ENCODE results near the gene TMEM128.
"Not testable (repeated sequence)": the region's sequence is repeated elsewhere in the genome, so short reads cannot be mapped to it uniquely, and the experiment has no call there.

The TMEM128 gene, protein sequence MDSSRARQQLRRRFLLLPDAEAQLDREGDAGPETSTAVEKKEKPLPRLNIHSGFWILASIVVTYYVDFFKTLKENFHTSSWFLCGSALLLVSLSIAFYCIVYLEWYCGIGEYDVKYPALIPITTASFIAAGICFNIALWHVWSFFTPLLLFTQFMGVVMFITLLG

GRCh38 chr4:4248029-4248884 lies at the start of gene TMEM128:
TSS of gene TMEM128 (minus strand) at chr4:4248223. CDS start at chr4:4248202, 21 bp downstream.
- DNase-seq = peak; percentile 90

- DNase-seq = no peak
These were observed 48.3 kb upstream of the TMEM128 start for GRCh38 chr4:4296283-4296846.

- no peak for DNase-seq
These were observed 45.3 kb upstream of the TMEM128 start for GRCh38 chr4:4293279-4293678.

- DNase-seq = peak; percentile 93
These were observed 42.2 kb upstream of the TMEM128 start, which contains the start of the genes LYAR and ZBTB49 for GRCh38 chr4:4289941-4290850. TSS of gene LYAR (minus strand) at chr4:4290154. CDS start at chr4:4283742, 6,412 bp downstream. TSS of gene ZBTB49 (plus strand) at chr4:4290251. CDS start at chr4:4299946, 9,695 bp downstream.

DNA sequence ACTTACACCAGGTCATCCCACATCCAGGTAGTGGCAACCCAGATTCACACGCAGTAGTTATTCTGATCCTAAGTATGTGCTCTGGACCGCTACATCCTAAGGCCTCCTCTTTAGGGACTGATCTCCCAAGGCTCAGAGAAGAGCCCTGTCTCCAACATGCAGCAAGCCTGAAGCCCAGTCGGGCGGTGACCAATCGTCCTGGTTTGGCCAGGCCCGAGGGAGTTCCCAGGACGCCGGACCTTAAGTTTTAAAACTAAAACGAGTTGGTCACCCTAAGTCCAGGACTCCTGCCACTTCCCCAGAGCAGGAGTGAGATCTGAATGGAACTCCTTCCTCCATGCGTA lies 41.5 kb upstream of the TMEM128 start:
- DNase-seq = no peak

DNA sequence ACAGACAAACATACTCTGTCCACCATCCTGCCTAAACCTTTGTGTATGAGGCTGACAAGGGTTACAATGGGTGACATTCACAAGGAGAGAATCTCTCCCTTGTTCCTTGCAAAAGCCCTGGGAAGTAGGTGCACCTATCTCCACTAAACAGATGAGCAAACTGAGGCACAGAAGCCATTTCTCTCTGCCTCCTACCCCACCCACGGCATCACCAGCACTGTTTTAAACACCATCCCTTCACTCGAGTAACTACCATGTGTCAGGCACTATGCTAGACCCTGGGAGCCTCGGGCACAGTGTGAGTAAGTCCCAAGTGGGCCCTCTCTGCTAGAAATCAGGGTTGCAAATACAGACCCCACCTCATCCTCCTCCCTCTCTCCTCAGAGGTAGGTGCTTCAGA lies 41.0 kb upstream of the TMEM128 start:
- DNase-seq = no peak

GRCh38 chr4:4288098-4288497 lies 40.1 kb upstream of the TMEM128 start:
- DNase-seq = no peak

GRCh38 chr4:4284827-4285618 lies 37.0 kb upstream of the TMEM128 start:
- DNase-seq = no peak

- no peak for DNase-seq
These were observed 33.8 kb upstream of the TMEM128 start for GRCh38 chr4:4281787-4282186.

DNA sequence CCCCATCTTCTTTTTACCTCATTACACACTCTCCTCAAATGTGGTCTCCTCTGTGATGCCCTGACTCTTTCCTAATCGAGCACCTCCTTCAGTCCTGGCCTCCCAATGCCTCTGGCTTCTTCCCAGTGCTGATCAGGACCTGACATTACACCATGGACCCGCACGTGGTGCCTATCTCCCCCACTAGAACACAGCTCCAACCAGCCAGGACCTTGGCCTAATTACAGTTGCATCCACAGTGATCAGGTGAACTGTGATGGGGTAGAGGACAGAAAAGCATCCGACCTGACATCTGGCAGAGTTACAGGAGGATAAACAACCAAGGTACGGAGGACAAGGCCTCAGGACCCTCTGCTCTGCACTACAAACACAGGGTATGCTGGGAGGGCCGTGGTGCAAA lies 29.5 kb upstream of the TMEM128 start:
- no peak for DNase-seq

DNA sequence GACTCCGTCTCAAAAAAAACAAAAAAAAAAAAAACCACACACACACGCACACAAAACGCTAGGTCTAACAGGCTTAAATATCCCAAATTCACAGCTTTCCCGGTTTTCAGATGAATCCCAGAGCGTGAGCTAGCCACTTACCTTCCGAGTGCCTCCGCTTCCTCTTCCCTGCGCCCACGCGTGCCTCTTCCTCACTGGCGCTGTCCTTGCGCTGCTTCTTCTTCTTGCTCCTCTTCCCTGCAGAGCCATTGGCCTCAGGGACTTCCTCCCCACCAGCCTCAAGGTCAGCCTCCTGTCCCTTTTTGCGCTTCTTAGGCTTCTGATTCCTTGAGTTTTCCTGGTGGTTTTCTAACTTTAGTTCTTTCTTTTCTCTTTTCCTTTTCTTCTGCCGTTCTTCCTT lies 26.2 kb upstream of the TMEM128 start:
- no peak for DNase-seq

GRCh38 chr4:4271912-4272311 lies 23.9 kb upstream of the TMEM128 start:
- DNase-seq = no peak

DNA sequence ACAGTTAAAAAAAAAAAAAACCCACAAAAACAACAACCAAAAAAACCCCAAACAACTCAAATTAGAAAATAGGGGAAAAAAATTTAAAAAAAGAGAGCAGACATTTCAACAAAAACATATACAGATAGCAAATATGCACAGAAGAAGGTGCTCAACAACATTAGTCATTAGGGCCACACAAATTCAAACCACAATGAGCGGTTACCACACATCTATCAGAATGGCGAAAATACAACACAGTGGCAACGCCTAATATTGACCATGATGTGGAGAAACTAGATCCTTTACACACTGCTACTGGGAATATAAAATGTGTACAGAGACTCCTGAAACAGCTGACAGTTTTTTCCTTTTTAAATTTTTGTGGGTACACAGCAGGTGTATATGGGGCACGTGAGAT lies 22.5 kb upstream of the TMEM128 start:
- no peak for DNase-seq

DNA sequence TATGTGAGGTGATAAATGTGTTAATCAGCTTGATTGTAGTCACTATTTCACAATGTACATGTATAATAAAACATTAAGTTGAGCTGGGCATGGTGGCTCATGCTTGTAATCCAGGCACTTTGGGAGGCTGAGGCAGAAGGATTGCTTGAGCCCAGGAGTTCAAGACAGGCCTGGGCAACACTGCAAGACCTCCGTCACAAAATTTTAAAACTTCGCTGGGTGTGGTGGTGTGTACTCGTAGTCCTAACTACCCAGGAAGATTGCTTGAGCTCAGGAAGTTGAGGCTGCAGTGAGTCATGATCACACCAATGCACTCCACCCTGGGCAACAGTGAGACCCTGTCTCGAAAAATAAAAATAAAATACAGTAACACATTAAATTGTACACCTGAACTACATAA lies 21.8 kb upstream of the TMEM128 start:
- DNase-seq = peak; percentile 7

DNA sequence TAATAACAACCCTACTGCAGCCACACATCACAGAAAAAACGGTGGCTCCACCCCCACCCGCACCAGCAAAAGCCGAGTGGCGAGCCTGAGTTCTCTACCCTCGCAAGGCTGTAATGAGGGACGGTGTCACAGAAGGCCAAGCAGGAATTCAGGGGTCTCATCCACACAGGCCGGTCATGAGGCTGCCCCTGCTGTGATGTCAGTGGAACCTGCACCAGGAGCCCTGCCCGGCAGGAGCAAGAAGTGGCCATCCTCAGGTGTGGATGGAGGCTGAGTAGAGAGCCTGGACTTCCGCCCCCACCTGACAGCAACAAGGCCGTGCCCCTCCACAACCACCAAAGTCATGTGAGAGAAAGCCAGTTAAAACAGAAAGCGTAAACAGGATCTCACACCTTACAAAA lies 21.3 kb upstream of the TMEM128 start:
- DNase-seq = no peak

DNA sequence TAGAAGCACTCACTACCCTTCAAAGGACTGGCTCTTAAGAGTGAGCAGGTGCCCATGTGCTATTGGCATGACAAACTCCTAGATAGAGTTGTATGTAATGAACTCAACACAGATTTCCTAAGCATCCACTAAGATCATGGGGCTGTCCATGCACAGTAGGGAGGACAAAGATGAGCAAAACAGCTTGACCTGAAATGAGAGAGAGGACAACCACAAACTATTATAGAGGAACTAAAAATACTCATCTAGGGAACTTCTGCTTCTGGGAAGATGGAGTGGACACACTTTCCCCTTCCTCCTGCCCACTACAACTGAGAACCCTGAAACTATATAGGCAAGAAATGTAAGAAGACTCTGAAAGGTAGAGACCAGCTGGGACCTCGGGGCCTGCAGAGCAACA lies 20.8 kb upstream of the TMEM128 start:
- no peak for DNase-seq

DNA sequence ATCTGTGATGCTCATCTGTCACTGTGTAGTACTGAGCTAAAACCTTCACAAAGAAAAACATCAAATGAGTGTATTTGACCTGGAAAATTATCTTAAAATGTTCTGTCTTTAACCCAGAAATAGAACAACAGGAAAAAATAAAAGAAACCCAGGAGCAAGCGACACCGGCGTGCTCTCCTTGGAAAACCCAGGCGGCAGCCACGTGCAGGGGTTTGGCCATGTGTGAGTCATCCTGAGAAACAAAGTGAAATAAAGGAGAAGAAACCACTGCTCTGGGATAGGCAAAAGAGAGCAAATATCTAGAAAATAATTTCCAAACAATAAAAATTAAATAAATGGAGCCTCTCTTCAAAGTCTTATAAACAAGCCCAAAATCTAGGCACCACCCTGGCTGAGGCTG lies 20.0 kb upstream of the TMEM128 start:
- no peak for DNase-seq

DNA sequence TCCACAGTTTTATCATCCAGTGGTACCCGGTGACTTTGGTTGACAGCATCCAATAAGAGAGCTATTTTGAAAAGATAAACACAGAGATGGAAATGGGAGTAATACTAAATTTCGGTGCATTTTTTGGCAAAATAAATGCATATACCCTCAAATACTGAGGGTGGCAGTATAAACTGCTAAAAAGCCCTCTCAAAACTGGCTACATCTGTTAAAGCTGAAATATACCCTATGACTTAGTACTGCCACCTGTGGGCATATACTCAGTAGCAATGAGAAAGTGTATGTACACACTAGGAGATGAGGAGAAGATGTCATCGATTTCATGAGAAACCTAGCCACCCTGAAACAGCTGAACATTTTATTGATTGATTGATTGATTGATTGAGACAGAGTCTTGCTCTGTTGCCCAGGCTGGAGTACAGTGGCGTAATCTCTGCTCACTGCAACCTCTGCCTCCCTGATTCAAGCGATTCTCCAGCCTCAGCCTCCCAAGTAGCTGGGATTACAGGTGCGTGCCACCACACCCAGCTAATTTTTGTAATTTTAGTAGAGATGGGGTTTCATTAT lies 12.2 kb upstream of the TMEM128 start:
- DNase-seq = no peak

DNA sequence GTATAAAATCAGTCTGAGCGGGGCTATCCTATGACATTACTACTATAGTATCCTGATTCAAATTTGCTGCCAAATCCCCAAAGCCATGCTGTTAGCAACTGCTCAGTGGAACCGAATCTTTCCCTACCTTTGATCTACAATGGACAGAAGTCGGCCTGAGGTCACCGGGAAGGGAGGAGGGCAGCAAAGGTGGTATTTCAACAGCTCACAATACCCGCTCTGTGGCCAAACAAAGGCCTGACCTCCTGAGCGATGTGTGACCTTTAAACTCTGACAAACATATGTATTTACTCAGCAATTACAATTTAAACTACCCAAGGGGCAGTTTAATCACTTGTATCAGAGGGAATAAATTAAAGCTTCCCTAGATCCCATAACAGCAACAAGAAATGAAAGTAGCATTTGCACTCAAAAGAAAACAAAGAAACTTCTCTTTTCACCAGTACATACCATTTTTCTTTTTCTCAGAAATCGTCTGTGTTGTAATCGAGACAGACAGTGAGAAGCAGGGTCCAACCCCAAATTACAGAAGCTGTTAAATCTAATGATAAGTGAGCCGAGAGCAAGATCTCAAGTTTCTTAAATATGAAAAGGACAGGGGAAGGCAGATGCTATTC lies 11.6 kb upstream of the TMEM128 start:
- DNase-seq = no peak

DNA sequence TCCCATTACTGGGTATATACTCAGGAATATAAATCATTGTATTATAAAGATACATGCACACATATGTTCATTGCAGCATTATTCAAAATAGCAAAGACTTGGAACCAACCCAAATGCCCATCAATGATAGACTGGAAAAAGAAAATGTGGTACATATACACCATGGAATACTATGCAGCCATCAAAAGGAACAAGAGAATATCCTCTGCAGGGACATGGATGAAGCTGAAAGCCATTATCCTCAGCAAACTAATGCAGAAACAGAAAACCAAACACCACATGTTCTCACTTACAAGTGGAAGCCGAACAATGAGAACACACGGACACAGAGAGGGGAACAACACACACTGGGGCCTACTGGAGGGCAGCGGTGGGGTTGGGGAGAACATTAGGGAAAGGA lies 9.7 kb upstream of the TMEM128 start:
- DNase-seq = not testable (repeated sequence)

- no peak for DNase-seq
These were observed 8.8 kb upstream of the TMEM128 start for GRCh38 chr4:4256799-4257198.
